ENCODE results near the gene CYB561D1.

DNA sequence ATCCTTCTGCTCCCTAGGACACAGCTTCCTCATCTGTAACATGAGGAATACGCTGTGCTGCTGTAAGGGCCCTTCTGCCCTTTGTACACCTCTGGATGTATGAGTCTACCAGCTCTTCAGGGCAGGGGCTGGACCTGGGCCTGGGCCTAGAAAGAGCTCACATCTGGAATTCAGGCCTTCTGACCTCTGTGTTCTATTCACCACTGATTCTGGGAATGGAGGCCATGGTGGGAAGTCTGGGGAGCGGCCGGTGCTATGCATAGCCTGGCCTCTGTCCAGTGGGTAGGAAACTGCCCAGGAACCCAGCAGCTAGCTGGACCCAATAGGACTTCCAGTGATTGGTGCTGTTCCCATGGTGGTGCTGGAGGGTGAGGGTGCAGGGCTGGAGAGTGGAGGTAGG, 34.8 kb downstream of the CYB561D1 start:
- TF ChIP-seq CTCF (IDR thresholded peaks at IDR 0.05) (no peak), POLR2A (IDR thresholded peaks at IDR 0.05) (no peak)
